Keratinocyte (primary cell): Measurements from ENCODE around the gene TOMM22.

Experiments used
- CTCF ChIP-seq, 3 experiments: IDR thresholded peaks in 1 of 3; conservative IDR thresholded peaks in 1 of 3; optimal IDR thresholded peaks in 1 of 3; 2 replicates in 2 of 3; 3 replicates in 1 of 3; pipeline versions ENCODE3 to v1.5.1; 2011; ENCODE audit warnings: low read length in 3 of 3, mild to moderate bottlenecking in 3 of 3, moderate library complexity in 2 of 3, control low read depth in 1 of 3, inconsistent platforms in 1 of 3; ENCODE audit not compliant: insufficient read depth in 2 of 3; ENCODE audit errors: extremely low read depth in 1 of 3
- EZH2 ChIP-seq: IDR thresholded peaks from one replicate; pipeline ENCODE4 v1.6.1; 2012; ENCODE audit warnings: inconsistent platforms, mild to moderate bottlenecking, low read length, moderate library complexity

- TF ChIP-seq CTCF (optimal IDR thresholded peaks at IDR 0.05 in 1 of 3, IDR thresholded peaks at IDR 0.05 in 1 of 3, conservative IDR thresholded peaks at IDR 0.05 in 1 of 3; ENCODE audit: extremely low read depth in 1 of 3, insufficient read depth in 2 of 3, low read length in 3 of 3), result no peak
- no peak for TF ChIP-seq EZH2
Measured at GRCh38 chr22:38694940-38695339, 13.2 kb downstream of the TOMM22 start.
